ENCODE results near the gene ARFIP1.

Gene ARFIP1

GRCh38 chr4:152784490-152785350 lies 5.0 kb downstream of the ARFIP1 start:
- CTCF ChIA-PET = interaction anchor here (0.6 kb wide), 1 partner anchor 1275 kb away, joined by 3 read pairs; no protein-coding TSS in a partner anchor
- POLR2A ChIA-PET = no interaction called here
- TF ChIP-seq, protein P1, sequence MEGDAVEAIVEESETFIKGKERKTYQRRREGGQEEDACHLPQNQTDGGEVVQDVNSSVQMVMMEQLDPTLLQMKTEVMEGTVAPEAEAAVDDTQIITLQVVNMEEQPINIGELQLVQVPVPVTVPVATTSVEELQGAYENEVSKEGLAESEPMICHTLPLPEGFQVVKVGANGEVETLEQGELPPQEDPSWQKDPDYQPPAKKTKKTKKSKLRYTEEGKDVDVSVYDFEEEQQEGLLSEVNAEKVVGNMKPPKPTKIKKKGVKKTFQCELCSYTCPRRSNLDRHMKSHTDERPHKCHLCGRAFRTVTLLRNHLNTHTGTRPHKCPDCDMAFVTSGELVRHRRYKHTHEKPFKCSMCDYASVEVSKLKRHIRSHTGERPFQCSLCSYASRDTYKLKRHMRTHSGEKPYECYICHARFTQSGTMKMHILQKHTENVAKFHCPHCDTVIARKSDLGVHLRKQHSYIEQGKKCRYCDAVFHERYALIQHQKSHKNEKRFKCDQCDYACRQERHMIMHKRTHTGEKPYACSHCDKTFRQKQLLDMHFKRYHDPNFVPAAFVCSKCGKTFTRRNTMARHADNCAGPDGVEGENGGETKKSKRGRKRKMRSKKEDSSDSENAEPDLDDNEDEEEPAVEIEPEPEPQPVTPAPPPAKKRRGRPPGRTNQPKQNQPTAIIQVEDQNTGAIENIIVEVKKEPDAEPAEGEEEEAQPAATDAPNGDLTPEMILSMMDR (IDR thresholded peaks at IDR 0.05; ENCODE audit: control extremely low read depth, extremely low read depth, low read depth, missing control alignments) = no peak
- DNase-seq (ENCODE audit: extremely low spot score) = no peak

DNA sequence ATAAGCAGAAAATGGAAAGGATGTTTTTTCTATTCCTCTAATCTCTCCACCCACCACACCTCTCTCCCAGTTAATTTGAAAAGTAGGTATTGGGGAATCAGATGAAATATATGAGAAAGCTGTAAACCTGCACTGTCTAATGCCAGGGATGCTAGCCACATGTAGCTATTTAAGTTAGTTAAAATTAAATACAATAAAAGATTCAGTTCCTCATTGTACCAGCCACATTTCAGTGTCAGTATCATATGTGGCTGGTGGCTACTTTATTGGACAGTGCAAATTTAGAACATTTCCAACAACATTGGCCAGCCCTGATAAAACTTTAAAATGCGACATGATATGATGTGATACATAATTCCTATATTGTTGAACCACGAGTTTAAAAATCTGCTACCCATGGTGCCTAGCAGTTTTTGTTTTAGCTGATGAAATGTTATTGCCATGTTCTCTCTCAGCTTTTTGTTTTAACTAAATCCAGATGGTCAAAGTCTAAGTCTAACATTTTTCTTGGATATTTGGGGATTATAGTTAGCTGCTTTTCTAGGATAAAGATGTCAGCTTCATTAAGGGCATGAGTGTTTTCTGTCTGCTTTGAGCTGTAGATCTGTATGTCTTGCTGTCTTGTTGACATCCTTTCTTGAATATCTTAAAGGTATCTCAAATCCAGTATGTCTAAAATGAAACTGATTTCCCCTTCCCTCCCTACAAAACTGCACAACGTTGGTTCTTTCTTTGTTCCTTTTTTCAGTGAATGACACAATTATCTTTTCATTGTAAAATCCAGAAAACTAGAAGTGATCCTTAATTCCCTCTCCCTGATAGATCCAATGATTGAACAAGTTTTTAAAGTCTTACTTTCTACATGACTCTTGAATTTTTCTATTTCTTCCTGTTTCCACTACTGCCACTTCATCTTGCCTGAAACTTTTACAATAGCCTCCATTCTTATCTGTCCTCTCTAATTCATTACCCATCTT lies 6.2 kb downstream of the ARFIP1 start:
- TF ChIP-seq, protein P1 (IDR thresholded peaks at IDR 0.05; ENCODE audit: control extremely low read depth, extremely low read depth, low read depth, missing control alignments) = no peak
- DNase-seq (ENCODE audit: extremely low spot score) = no peak
- ChIA-PET POLR2A (no interaction called here), CTCF (interaction anchor here (0.6 kb wide), 1 partner anchor 1276 kb away, joined by 3 read pairs; no protein-coding TSS in a partner anchor)

DNA sequence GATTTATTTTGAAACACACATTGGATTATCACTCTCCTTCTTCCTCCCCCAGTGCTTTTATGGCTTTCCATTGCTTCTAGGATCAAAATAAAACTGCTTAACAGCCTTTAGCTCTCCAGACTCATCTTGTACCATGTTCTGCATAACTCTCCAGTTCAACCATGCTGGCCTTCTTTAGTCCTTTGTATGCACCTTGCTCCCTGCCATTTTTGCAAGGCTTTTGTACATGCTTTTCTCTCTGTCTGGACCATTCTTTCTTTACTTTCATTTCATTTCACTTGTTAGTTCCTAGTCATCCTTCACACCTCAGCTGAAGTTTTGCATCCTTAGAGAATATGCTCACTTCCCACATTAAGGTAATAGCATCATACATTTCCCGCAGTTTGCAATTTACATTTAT lies 6.9 kb downstream of the ARFIP1 start:
- ChIA-PET POLR2A (no interaction called here), CTCF (no interaction called here)
- no peak for DNase-seq (ENCODE audit: extremely low spot score)
- TF ChIP-seq, protein P1 (IDR thresholded peaks at IDR 0.05; ENCODE audit: control extremely low read depth, extremely low read depth, low read depth, missing control alignments) = no peak

DNA sequence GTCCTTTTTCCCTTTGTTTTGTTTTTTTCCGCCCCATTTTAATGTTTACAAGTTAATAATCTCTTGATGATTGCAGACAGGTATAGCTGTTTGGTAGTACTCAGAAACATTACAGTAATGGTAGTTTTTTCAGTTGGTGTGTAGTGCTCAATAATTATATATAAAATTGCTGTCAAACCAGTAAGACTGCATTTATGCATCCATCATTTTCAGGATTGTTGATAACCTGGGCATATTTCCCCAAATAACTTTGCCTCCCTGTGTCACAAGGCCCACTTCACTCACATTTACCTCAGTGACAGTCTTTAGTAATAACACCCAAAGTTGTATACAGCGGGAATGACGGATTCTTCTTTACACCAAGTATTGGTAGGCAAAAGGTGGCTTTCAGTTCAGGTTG lies 16.1 kb downstream of the ARFIP1 start:
- CTCF ChIA-PET = no interaction called here
- DNase-seq (ENCODE audit: extremely low spot score) = no peak
- TF ChIP-seq, protein P1 (IDR thresholded peaks at IDR 0.05; ENCODE audit: control extremely low read depth, extremely low read depth, low read depth, missing control alignments) = no peak
- POLR2A ChIA-PET = no interaction called here

- POLR2A ChIA-PET = no interaction called here
- no peak for DNase-seq (ENCODE audit: extremely low spot score)
- CTCF ChIA-PET = interaction anchor here (1.0 to 1.6 kb wide), 2 partner anchors 15 to 324 kb away, joined by 3 read pairs; no protein-coding TSS in a partner anchor
- TF ChIP-seq, protein P1 (IDR thresholded peaks at IDR 0.05; ENCODE audit: control extremely low read depth, extremely low read depth, low read depth, missing control alignments) = no peak
These were observed 23.8 kb downstream of the ARFIP1 start for GRCh38 chr4:152803541-152803940.

DNA sequence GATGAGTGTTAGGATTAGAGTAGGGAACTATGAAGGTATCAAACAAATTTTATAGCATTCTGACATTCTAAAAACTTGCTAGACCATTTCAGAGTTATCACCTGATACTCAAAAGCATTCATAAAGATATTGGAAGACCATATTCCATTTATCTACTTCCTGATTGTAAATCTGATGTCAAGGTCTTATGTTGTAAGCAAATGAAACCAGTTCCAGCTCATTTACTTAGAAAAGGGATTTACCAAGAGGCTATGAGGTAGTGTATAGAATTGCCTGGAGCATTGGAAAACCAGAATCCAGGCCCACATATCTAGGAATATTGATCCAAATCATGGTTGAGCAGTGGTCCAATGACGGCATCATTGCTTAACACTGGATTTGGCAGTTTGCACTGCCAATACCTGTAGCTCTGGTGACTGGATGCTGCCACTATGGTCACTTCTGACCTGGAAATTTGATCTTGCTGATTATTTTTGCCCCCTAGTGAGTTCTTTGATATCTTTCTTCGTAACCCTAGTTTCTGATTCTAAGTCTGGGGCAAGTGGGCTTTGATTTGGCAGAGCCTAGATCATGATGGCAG lies 25.4 kb downstream of the ARFIP1 start:
- CTCF ChIA-PET = interaction anchor here (0.8 to 1.1 kb wide), 2 partner anchors 17 to 69 kb away, joined by 3 read pairs; no protein-coding TSS in a partner anchor
- POLR2A ChIA-PET = no interaction called here
- TF ChIP-seq, protein P1 (IDR thresholded peaks at IDR 0.05; ENCODE audit: control extremely low read depth, extremely low read depth, low read depth, missing control alignments) = no peak
- DNase-seq (ENCODE audit: extremely low spot score) = no peak

Measured in GM10248 (cell line).